ENCODE results near the gene METTL13. TPM values are rescaled to one million over a fixed set of nuclear protein-coding genes. Genes with fewer than 3 reads are reported as not detected.
A peak's percentile ranks its signal among the peaks of the same experiment; 100 is the strongest.
"Not testable (repeated sequence)": the region's sequence is repeated elsewhere in the genome, so short reads cannot be mapped to it uniquely, and the experiment has no call there.

METTL13 gene
- total and polyA plus RNA-seq, 8 donors = 5.2 to 16.6 (median 9.9) TPM

- ATAC-seq = no peak
- DNase-seq = no peak
- H3K27ac ChIP-seq = no peak overlapping the region
- H3K4me1 ChIP-seq = no peaks in the 10 kb centered on the region
- peaks cover 0 to 32% (median 0%) of the 10 kb centered on the region in 3 donors for H3K36me3 ChIP-seq
- H3K27me3 ChIP-seq = no peaks in the 10 kb centered on the region
- H3K4me3 ChIP-seq = no peak overlapping the region
- intact Hi-C loops (cut with DNase I) = no loop called here
- WGBS, 2 donors = 52 to 56% methylated on average over 4 of the region's 4 CpGs
- no peak for FAIRE-seq
- H3K9me3 ChIP-seq = no peaks in the 10 kb centered on the region
- no peak for TF ChIP-seq CTCF (IDR thresholded peaks at IDR 0.05)
Measured at GRCh38 chr1:171799166-171799565, 17.7 kb downstream of the METTL13 start.

GRCh38 chr1:171799698-171800097 lies 18.2 kb downstream of the METTL13 start:
- not testable (repeated sequence) for ATAC-seq, H3K4me3 ChIP-seq, H3K27ac ChIP-seq, H3K9me3 ChIP-seq, H3K27me3 ChIP-seq, FAIRE-seq, H3K4me1 ChIP-seq, DNase-seq
- 95% methylated on average over 2 of the region's 2 CpGs for WGBS, 2 donors
- intact Hi-C loops (cut with DNase I) = loop anchor here (5.0 to 10.0 kb wide), 3 partner anchors 175 to 193 kb away; no protein-coding TSS in a partner anchor
- H3K36me3 ChIP-seq = peaks cover 0 to 27% (median 0%) of the 10 kb centered on the region in 3 donors

- no peak overlapping the region for H3K4me3 ChIP-seq
- peaks cover 0 to 22% (median 0%) of the 10 kb centered on the region in 3 donors for H3K36me3 ChIP-seq
- no peak for TF ChIP-seq CTCF (IDR thresholded peaks at IDR 0.05)
- intact Hi-C loops (cut with DNase I) = loop anchor here (5.0 to 10.0 kb wide), 3 partner anchors 174 to 192 kb away; no protein-coding TSS in a partner anchor
- no peaks in the 10 kb centered on the region for H3K4me1 ChIP-seq
- no peak for FAIRE-seq
- H3K27ac ChIP-seq = no peak overlapping the region
- WGBS, 2 donors = 82 to 87% methylated on average over 3 of the region's 3 CpGs
- no peaks in the 10 kb centered on the region for H3K9me3 ChIP-seq
- no peak for ATAC-seq
- no peak for DNase-seq
- H3K27me3 ChIP-seq = no peaks in the 10 kb centered on the region
Measured at GRCh38 chr1:171800342-171800741, 18.9 kb downstream of the METTL13 start.

- H3K4me3 ChIP-seq = no peak overlapping the region
- peaks cover 0 to 17% (median 0%) of the 10 kb centered on the region in 3 donors for H3K36me3 ChIP-seq
- no peak overlapping the region for H3K27ac ChIP-seq
- intact Hi-C loops (cut with DNase I) = loop anchor here (5.0 to 10.0 kb wide), 3 partner anchors 174 to 191 kb away; no protein-coding TSS in a partner anchor
- DNase-seq (no peak), FAIRE-seq (no peak), ATAC-seq (no peak)
- WGBS, 2 donors = 50 to 61% methylated on average over 3 of the region's 3 CpGs
- no peak for TF ChIP-seq CTCF (IDR thresholded peaks at IDR 0.05)
- H3K9me3 ChIP-seq = no peaks in the 10 kb centered on the region
- H3K4me1 ChIP-seq = no peaks in the 10 kb centered on the region
- H3K27me3 ChIP-seq = no peaks in the 10 kb centered on the region
Measured at GRCh38 chr1:171800851-171801250, 19.4 kb downstream of the METTL13 start.

- intact Hi-C loops (cut with DNase I) = loop anchor here (5.0 to 10.0 kb wide), 3 partner anchors 173 to 191 kb away; no protein-coding TSS in a partner anchor
- DNase-seq (peak in 1 of 6 donors; percentile 26), FAIRE-seq (no peak), ATAC-seq (peak in 3 of 4 donors; percentile 74 to 88 (median 79))
- WGBS, 2 donors = 5 to 7% methylated on average over 2 of the region's 2 CpGs
- Histone ChIP-seq H3K27me3 (no peaks in the 10 kb centered on the region), H3K4me3 (no peak overlapping the region), H3K36me3 (peaks cover 0 to 11% (median 0%) of the 10 kb centered on the region in 3 donors), H3K4me1 (no peaks in the 10 kb centered on the region), H3K27ac (no peak overlapping the region), H3K9me3 (no peaks in the 10 kb centered on the region)
- peak; percentile 40 to 71 (median 64) for TF ChIP-seq CTCF (IDR thresholded peaks at IDR 0.05)
Measured at GRCh38 chr1:171801487-171801891, 20.0 kb downstream of the METTL13 start.

All from pancreas (tissue), 10 donors.